IMR-90 (cell line): ENCODE data around the gene TM2D1. TPM values are rescaled to one million over a fixed set of nuclear protein-coding genes. Genes with fewer than 3 reads are reported as not detected.

Experiments used
- ATAC-seq: fragments of 200-7000 bp; cut with Tn5 transposase; 2 replicates; pipeline ENCODE4 v1.9.1; 2020; ENCODE audit warnings: low read depth, mild to moderate bottlenecking, moderate library complexity
- BruUV-seq: library from RNA; stranded (reverse); fragments of 400-500 nt; replicated peaks from 2 replicates; lab custom pipeline; 2021; lab: Mats Ljungman, UMichigan
- CTCF ChIA-PET: fragments of 300-600 bp; formaldehyde crosslinking; extraction: SDS; loops from one replicate; lab custom pipeline; 2021; ENCODE audit warnings: antibody characterized with exemption; lab: Yijun Ruan, JAX
- POLR2A ChIA-PET: fragments of 300-600 bp; sonication (Branson Sonifier 250); formaldehyde crosslinking; loops from one replicate; lab custom pipeline; 2022; ENCODE audit warnings: antibody characterized with exemption; ENCODE audit not compliant: unreplicated experiment; lab: Charles Lee
- DNase-seq: peaks from one replicate; pipeline ENCODE4 v3.0.0; 2013
- H2AFZ ChIP-seq: replicated peaks from 2 replicates; pipeline ENCODE3; 2013; ENCODE audit warnings: low read length, mild to moderate bottlenecking; ENCODE audit not compliant: poor library complexity
- H2AK5ac ChIP-seq: 2 replicates; pipeline ENCODE4 v1.6.1; 2013; ENCODE audit warnings: low read depth, low read length, inconsistent platforms
- H2AK9ac ChIP-seq: replicated peaks from 2 replicates; pipeline ENCODE3; 2013; ENCODE audit warnings: mild to moderate bottlenecking, low read depth, low read length, moderate library complexity; ENCODE audit not compliant: poor library complexity
- H2BK120ac ChIP-seq: 2 replicates; pipeline ENCODE4 v1.6.1; 2013; ENCODE audit warnings: low read depth, low read length, inconsistent platforms
- H2BK15ac ChIP-seq: 3 replicates; pipeline ENCODE4 v1.6.1; 2013; ENCODE audit warnings: low read depth, low read length, inconsistent platforms
- H2BK20ac ChIP-seq: 2 replicates; pipeline ENCODE4 v1.6.1; 2013; ENCODE audit warnings: low read depth, mild to moderate bottlenecking, inconsistent platforms, low read length, moderate library complexity
- H2BK5ac ChIP-seq: 2 replicates; pipeline ENCODE4 v1.6.1; 2013; ENCODE audit warnings: mild to moderate bottlenecking, low read depth, low read length, inconsistent platforms; ENCODE audit not compliant: poor library complexity, severe bottlenecking
- H3K14ac ChIP-seq: replicated peaks from 2 replicates; pipeline ENCODE4 v1.6.1; 2013; ENCODE audit warnings: low read depth, low read length, inconsistent platforms
- H3K18ac ChIP-seq: 2 replicates; pipeline ENCODE4 v1.6.1; 2013; ENCODE audit warnings: low read depth, low read length, control low read depth
- H3K23ac ChIP-seq: 2 replicates; pipeline ENCODE4 v1.6.1; 2013; ENCODE audit warnings: low read depth, low read length, inconsistent platforms
- H3K27ac ChIP-seq: 2 replicates; pipeline ENCODE4 v1.5.1; 2013; ENCODE audit warnings: mild to moderate bottlenecking, control low read depth, low read length; ENCODE audit not compliant: insufficient read depth
- H3K27me3 ChIP-seq: 2 replicates; pipeline ENCODE4 v1.6.1; 2013; ENCODE audit warnings: low read length; ENCODE audit not compliant: control insufficient read depth, insufficient read depth
- H3K36me3 ChIP-seq: 2 replicates; pipeline ENCODE4 v1.6.1; 2013; ENCODE audit warnings: low read length, mixed read lengths; ENCODE audit not compliant: control insufficient read depth, insufficient read depth
- H3K4ac ChIP-seq: 2 replicates; pipeline ENCODE4 v1.6.1; 2013; ENCODE audit warnings: low read depth, low read length, inconsistent platforms
- H3K4me1 ChIP-seq: 2 replicates; pipeline ENCODE4 v1.6.1; 2013; ENCODE audit warnings: low read length, mixed read lengths; ENCODE audit not compliant: control insufficient read depth, insufficient read depth
- H3K4me2 ChIP-seq: 2 replicates; pipeline ENCODE4 v1.6.1; 2013; ENCODE audit warnings: low read depth, mild to moderate bottlenecking, control low read depth, low read length, moderate library complexity
- H3K4me3 ChIP-seq: 2 replicates; pipeline ENCODE4 v1.5.1; 2013; ENCODE audit warnings: low read depth, mild to moderate bottlenecking, control low read depth, low read length, moderate library complexity; ENCODE audit not compliant: insufficient read depth
- H3K56ac ChIP-seq: 2 replicates; pipeline ENCODE4 v1.6.1; 2013; ENCODE audit warnings: low read length, inconsistent platforms; ENCODE audit not compliant: insufficient read depth; ENCODE audit errors: extremely low read depth
- H3K79me1 ChIP-seq, 2 experiments: 2 replicates each; pipeline ENCODE4 v1.6.1; 2013; ENCODE audit warnings: low read length in 2 of 2, inconsistent platforms in 1 of 2, low read depth in 1 of 2
- H3K9ac ChIP-seq: 2 replicates; pipeline ENCODE4 v1.6.1; 2013; ENCODE audit warnings: low read depth, low read length, control low read depth
- H3K9me1 ChIP-seq: 2 replicates; pipeline ENCODE4 v1.6.1; 2013; ENCODE audit warnings: low read length, inconsistent platforms; ENCODE audit not compliant: insufficient read depth
- H3K9me3 ChIP-seq: 2 replicates; pipeline ENCODE4 v1.6.1; 2013; ENCODE audit warnings: low read length; ENCODE audit not compliant: control insufficient read depth, insufficient read depth
- H4K20me1 ChIP-seq: 2 replicates; pipeline ENCODE4 v1.6.1; 2013; ENCODE audit warnings: low read length, inconsistent platforms; ENCODE audit not compliant: insufficient read depth
- H4K5ac ChIP-seq: 2 replicates; pipeline ENCODE4 v1.6.1; 2013; ENCODE audit warnings: mild to moderate bottlenecking, low read depth, low read length, control low read depth
- H4K8ac ChIP-seq, 2 experiments: 2 replicates each; pipeline ENCODE4 v1.6.1; 2013; ENCODE audit warnings: low read depth in 2 of 2, low read length in 2 of 2, control low read depth in 1 of 2, inconsistent platforms in 1 of 2
- H4K91ac ChIP-seq: 2 replicates; pipeline ENCODE4 v1.6.1; 2013; ENCODE audit warnings: low read depth, low read length, inconsistent platforms; ENCODE audit not compliant: insufficient read depth
- BHLHE40 ChIP-seq: fragments of 150-350 bp; IDR thresholded peaks from 2 replicates; pipeline ENCODE4 v1.6.1; 2016; ENCODE audit warnings: mild to moderate bottlenecking, low read depth, low read length
- FOS ChIP-seq: fragments of 150-350 bp; IDR thresholded peaks from 2 replicates; pipeline ENCODE4 v1.6.1; 2016; ENCODE audit warnings: low read depth, low read length
- MAFK ChIP-seq: IDR thresholded peaks from 2 replicates; pipeline ENCODE4 v1.6.1; 2012; ENCODE audit warnings: low read depth, low read length, improper control_type of control experiment
- MAZ ChIP-seq: IDR thresholded peaks from 2 replicates; pipeline ENCODE4 v1.6.1; 2012; ENCODE audit warnings: low read depth, mild to moderate bottlenecking, low read length, improper control_type of control experiment, moderate library complexity, borderline replicate concordance
- MXI1 ChIP-seq: IDR thresholded peaks from 2 replicates; pipeline ENCODE4 v1.6.1; 2012; ENCODE audit warnings: low read depth, mild to moderate bottlenecking, low read length, moderate library complexity, borderline replicate concordance
- RAD21 ChIP-seq: IDR thresholded peaks from 2 replicates; pipeline ENCODE4 v1.6.1; 2012; ENCODE audit warnings: low read length, improper control_type of control experiment
- WGBS, 2 experiments: methylation state at CpG; one replicate each; pipeline versions ENCODE4 v1.1.5 to v1.1.7; 2013; ENCODE audit warnings: missing lambda C conversion rate in 2 of 2; ENCODE audit not compliant: insufficient read length in 1 of 2; ENCODE audit errors: extremely low coverage in 2 of 2; 5-methylcytosine and 5-hydroxymethylcytosine counted together
- dilution Hi-C: fragments of 300-500 bp; cut with HindIII; formaldehyde crosslinking; loops from one replicate; pipeline ENCODE4 v1.14.3; 2018; ENCODE audit warnings: low sequenced_read_pairs; ENCODE audit not compliant: unreplicated experiment
- in situ Hi-C: fragments of 300-500 bp; cut with MboI; formaldehyde crosslinking; loops from 3 replicates; pipeline ENCODE4 v1.14.3; 2019; ENCODE audit warnings: low sequenced_read_pairs, inconsistent platforms, mixed read lengths
- intact Hi-C: fragments of 100-400 bp; cut with micrococcal nuclease; formaldehyde crosslinking; loops from 2 replicates; pipeline ENCODE4 v1.10.0; 2022
- polyA plus RNA-seq, 3 experiments: library from polyadenylated mRNA; depleted of rRNA; stranded (reverse); fragments of >200 nt; gene quantifications; 2 replicates each; pipeline ENCODE4 v1.2.3, GENCODE V29; 2012; ENCODE audit warnings: low replicate concordance in 1 of 3
- total RNA-seq: library from RNA; depleted of rRNA; stranded (reverse); fragments of >200 nt; gene quantifications from 2 replicates; pipeline ENCODE4 v1.2.3, GENCODE V29; 2012
- TF ChIP-seq, protein P1 (sequence below): fragments of 150-350 bp; IDR thresholded peaks from 2 replicates; pipeline ENCODE4 v1.6.1; 2016; ENCODE audit warnings: low read depth, mild to moderate bottlenecking, low read length, moderate library complexity, borderline replicate concordance

TM2D1 gene
- total and polyA plus RNA-seq, 2 of the 4 experiments (the other 2 are of a cell fraction): 14.3 to 32.7 TPM

GRCh38 chr1:61752921-61753389 is 28.0 kb upstream of the TM2D1 start:
- Histone ChIP-seq H3K36me3 (no peaks in the 10 kb centered on the region), H2BK15ac (no peak overlapping the region), H3K27me3 (no peaks in the 10 kb centered on the region), H3K4ac (no peak overlapping the region), H2AK9ac (no peak overlapping the region), H3K27ac (no peak overlapping the region), H3K4me1 (no peaks in the 10 kb centered on the region), H4K91ac (no peak overlapping the region), H4K8ac (no peak overlapping the region), H3K4me3 (no peak overlapping the region), H3K4me2 (no peak overlapping the region), H3K56ac (no peak overlapping the region), H2AFZ (no peak overlapping the region), H2BK5ac (no peak overlapping the region), H3K9ac (no peak overlapping the region), H4K5ac (no peak overlapping the region), H2AK5ac (no peak overlapping the region), H3K14ac (no peak overlapping the region), H2BK20ac (no peak overlapping the region), H2BK120ac (no peak overlapping the region), H3K9me1 (no peaks in the 10 kb centered on the region), H3K23ac (no peak overlapping the region), H4K20me1 (no peaks in the 10 kb centered on the region), H3K79me1 (no peaks in the 10 kb centered on the region), H3K9me3 (no peaks in the 10 kb centered on the region), H3K18ac (no peak overlapping the region)
- DNase-seq (no peak), ATAC-seq (no peak)
- WGBS, 2 experiments: no CpG with 5 or more reads among the region's 1 CpG
- intact Hi-C loops: no loop called here
- POLR2A ChIA-PET: no interaction called here
- TF ChIP-seq RAD21 (no peak), MAZ (no peak), FOS (no peak), MAFK (no peak), MXI1 (no peak), BHLHE40 (no peak)
- TF ChIP-seq, protein P1, sequence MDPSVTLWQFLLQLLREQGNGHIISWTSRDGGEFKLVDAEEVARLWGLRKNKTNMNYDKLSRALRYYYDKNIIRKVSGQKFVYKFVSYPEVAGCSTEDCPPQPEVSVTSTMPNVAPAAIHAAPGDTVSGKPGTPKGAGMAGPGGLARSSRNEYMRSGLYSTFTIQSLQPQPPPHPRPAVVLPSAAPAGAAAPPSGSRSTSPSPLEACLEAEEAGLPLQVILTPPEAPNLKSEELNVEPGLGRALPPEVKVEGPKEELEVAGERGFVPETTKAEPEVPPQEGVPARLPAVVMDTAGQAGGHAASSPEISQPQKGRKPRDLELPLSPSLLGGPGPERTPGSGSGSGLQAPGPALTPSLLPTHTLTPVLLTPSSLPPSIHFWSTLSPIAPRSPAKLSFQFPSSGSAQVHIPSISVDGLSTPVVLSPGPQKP: no peak
- dilution Hi-C loops: no loop called here
- CTCF ChIA-PET: interaction anchor here (0.6 kb wide), 1 partner anchor 23 kb away, joined by 3 read pairs; no protein-coding TSS in a partner anchor
- no TSS peak for BruUV-seq
- in situ Hi-C loops: no loop called here
